C1 segment of cervical spinal cord (tissue), 14 donors: ENCODE data around the gene SEC23B.
A peak's percentile ranks its signal among the peaks of the same experiment; 100 is the strongest.
"Not testable (repeated sequence)": the region's sequence is repeated elsewhere in the genome, so short reads cannot be mapped to it uniquely, and the experiment has no call there.

Experiments used
- DNase-seq, 14 donors: peaks; one replicate each; lab custom pipeline; 2025; lab: John Stamatoyannopoulos, UW

The SEC23B gene

DNA sequence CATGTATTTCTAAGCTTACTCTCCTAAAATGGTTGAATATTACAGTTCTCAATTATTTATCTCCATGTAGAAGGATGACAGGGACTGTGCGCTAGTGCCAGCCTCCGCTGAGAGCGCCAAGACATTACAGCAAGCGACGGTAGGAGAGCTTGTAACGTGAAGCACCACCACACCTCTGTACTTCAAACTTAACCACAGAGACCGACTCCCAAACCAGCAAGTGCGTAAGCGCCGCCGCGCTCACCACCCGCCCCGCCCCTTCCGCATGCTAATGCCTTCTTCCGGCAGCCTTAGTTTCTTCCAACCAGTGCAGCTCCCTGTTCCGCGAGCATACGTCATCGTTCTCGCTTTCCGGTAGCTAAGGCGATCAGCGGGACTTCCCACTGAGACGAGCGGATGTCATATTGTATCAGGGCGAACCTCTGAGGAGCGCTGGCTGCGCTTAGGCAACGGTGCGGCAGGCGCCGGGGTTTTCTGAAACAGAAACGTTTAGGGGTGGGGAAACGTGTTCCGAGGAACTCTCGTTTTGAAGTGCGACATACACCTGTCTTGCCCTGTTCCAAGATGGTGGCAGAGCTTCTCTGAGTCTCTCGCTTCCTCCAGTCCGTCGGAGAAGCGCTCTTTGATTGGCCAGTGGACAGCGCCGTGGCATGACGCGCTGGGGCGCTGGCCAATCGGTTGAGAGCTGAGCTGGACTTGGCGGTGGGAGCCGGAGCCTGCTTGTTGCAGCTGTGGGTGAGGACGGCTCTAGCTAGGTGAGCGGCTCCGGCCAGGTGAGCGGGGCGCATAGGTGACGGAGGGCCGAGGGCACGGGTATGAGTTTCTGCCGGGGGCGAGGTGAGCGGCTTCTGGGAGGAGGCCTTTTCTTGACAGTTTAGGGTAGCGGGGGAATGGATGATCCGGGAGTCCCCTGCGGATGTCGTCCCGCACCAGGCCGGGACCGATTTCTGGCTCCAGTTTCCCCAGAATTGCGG is at the start of gene SEC23B:
SEC23B (plus strand) TSS at position 723 of the 974 bp plus-strand sequence. CDS start 2,896 bp downstream, outside the sequence.
- DNase-seq = peak; percentile 94 to 99 (median 98)

DNA sequence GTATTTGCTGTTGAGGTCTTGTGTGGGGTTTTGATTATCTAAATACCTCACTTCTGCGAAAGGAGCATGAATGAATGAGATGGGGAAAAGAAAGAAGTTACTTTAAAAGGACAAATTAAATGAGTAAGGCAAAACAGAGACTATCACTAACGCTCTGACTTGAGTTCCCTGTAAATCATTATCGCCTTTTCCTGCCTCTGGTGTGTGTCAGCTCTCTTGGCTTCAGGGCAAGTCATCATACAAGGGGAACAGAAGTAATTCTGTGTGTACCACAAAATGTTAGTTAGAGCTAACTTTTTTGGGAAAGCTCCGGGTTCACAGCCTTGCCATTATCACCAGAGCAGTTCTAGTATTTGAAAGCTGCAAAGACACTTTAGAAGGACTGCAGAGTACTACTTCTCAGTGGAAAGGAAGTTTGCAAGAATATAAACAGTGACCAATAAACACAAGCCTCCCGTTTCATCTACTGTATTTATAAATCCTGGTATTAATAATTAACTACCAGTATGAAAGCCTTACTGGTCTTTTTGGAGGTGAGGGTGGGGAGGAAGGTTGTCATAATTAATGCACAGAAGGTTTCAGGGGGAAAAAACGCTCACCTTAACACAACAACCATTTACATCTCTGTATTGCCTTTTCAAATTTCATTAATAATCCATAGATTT is 42.1 kb upstream of the SEC23B start:
- DNase-seq = no peak

DNA sequence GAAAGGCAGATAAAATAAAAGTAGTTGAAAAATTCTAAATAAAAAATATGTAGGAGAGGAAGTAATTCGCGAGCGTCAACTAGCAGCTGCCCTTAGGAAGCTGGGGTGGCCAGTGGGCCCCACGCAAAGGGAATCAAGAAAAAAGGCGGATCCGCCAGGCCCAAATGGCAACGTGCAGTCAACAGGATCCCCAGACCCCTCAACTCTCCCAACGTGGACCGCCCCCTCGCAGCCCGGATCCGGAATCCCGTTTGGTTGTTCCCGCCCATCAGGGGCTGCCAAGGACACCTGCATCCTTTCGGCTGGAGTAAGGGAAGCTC is 41.2 kb upstream of the SEC23B start:
- DNase-seq = no peak

DNA sequence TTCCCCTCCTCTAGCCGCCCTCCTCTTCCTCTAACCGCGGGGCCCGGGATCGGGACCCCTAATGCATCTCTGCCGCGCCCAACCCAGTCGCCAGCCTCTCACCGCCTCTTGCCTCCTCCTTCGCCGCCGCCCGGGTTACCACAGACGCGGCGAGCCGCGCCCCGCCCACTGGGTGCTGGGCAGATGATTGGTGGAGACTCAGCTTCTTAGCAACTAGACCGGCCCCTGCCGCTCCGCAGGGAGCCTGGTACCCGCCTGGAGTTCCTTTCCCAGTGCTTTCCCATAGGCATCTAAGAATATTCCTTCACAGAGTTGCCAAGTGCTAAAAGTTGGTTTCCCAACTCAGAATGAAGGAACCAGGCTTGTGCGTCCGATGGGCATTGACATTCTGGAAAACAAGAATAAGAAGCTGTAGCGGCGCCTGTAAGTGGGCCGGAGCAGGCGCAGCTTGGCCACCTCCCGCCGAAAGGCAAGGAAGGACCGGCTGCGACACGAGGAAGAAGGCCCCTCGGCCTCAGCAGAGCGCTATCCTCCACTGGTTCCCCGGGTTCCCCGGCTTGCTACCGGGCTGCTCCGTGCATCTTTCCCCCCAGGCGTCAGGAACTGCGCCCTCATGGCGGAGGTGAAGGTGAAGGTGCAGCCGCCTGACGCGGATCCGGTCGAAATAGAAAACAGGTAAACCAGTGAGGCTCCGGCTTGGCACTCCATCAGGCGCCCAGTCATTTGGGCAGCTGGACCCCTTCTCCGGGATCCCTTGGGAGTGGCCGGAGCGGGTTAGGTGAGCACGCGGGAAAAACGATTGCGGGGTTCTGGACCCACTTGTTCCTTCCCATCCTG is 40.6 kb upstream of the SEC23B start, which contains the start of the genes DZANK1 and POLR3F:
DZANK1 (minus strand) TSS at position 137 of the 837 bp plus-strand sequence. CDS start 1,672 bp downstream, outside the sequence.
POLR3F (plus strand) TSS at position 497 of the 837 bp plus-strand sequence; CDS start at position 614, 117 bp downstream.
- peak; percentile 63 to 99 (median 96) for DNase-seq

DNA sequence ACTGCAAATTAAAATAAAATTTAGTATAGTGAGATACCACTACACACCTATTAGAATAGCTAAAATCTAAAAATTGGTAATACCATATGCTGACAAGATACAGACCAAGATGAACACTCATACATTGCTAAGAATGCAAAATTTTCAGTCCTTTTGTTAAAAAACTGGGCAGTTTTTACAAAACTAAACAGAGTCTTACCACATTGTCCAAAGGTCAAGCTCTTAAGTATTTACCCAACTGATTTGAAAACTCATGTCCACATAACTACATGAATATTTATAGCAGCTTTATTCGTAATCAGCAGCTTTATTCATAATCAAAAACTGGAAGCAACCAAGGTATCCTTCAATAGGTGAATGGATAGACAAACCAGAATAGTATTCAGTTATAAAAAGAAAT is 30.5 kb upstream of the SEC23B start:
- no peak for DNase-seq

DNA sequence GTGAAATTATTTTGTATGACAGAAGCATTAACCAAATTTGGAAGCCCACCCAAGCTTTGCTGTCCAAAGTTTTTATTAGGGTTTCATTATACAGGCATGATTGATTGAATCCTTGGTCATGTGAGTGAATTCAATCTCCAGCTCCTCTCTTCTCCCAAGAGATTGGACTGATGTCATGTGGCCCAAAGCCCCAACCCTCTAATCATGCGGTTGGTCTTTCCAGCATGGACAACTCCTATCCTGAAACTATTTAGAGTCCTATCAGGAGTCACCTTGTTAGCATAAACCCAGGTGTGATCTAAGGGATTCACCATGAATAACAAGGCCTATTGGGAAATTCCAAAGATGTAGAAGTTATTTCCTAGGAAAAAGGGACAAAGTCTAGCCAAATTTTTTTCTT is 29.9 kb upstream of the SEC23B start:
- no peak for DNase-seq

DNA sequence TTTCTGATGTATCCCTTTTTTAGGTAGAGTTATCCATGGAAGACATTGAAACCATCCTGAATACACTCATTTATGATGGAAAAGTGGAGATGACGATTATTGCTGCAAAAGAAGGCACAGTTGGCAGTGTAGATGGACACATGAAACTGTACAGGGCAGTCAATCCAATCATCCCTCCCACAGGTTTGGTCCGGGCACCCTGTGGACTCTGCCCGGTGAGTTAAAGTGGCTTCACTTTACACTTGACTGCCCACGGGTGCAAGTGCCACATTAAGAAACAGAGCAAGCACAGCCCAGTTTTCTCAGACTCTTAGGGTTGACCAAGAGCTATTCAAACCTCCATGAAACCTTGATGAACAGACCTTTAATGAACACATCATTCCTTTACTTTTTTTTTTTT is 26.1 kb upstream of the SEC23B start:
- no peak for DNase-seq

DNA sequence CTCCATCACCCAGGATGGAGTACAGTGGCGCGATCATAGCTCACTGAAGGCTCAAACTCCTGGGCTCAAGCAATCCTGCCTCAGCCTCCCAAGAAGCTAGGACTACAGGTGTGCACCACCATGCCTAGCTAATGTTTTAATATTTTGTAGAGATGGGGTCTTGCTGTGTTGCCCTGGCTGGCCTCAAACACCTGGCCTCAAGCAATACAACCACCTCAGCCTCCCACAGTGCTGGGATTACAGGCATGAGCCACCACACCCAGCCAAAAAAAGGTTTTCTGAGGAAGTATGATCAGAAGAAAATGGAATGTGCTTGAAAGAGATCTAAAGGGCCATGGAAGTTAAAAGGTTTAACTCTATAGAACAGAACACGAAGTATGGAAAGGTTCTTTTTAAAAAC is 19.4 kb upstream of the SEC23B start:
- no peak for DNase-seq

DNA sequence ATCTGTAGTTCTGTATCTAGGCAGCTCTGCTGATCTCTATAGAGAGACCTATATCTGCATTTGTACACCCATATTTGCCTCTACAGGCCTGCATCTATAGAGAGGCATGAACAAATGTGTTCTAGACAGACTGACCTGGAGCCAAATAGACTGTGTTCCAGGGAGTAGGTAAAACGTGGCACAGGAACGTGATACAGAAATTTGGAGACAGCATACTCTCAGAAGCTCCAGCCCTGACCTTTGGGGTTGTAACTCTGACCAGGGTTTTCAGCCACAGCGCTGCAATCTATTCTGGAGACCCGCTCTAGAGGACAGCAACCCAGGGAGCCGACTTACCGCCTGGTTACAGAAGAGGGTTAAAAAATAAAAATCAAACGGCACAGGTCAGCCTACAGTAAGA is 11.7 kb upstream of the SEC23B start:
- peak in 1 of 14 donors; percentile 5 for DNase-seq

DNA sequence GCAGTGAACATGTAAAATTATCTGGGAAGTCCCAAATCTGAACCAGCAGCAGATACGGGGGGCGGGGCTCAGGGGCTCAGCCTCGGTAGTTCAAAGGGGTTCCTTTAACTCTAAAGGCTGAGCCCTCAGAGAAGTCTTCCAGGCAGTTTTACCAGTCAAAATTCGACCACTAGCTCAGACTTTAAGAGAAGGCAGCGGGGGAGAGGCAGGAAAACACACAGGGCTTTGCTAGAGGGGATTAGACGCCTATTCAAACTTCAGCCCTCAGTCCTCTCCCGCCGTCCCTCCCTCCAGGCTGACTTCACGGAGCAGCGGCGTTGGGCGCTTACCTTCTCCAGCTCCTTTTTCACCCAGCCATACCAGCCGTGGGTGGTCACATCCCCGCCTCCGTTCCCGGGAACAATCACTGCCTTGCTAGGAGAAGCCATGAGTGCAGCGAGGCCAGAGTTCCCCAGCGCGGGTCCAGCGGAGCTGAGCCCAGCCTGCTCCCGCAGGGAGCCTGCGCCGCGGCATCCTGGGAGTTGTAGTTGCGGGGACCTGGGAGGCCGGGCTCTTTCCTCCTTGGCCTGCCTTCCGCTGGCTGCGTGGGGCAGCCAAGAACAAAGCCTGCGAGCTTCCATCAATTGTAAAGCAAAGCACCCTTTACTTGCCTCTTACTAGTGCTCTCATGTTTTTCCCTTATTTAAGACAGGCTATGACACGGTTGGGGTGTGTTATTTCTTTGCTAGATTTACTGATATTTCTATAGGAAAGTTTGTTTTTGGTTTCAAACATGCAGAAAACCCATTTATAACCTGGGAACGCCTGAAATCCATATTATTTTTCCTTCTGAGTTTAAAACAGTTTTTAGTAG is 10.8 kb upstream of the SEC23B start, which contains the start of gene RBBP9:
RBBP9 (minus strand) TSS at position 486 of the 853 bp plus-strand sequence; CDS start at position 428, 58 bp downstream.
- DNase-seq = peak; percentile 40 to 87 (median 74)

DNA sequence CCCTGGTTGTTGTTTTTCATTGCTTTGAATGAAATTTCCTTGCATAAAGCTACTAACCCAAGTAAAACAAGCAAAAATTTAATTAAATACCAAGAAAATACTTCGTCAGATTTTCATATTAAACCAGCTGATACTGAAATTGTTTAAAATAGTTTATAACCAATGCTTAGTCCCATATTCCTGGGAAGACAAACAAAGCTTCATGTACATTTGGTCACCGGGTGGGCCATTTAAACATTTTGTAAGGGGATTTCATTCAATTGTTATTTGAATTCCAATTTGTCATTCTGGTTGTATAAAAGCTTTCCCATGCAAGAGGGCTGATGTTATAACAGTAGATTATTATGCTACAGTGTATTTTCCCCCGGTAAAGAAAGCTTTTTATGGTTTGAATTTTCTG is 10.1 kb upstream of the SEC23B start:
- no peak for DNase-seq

DNA sequence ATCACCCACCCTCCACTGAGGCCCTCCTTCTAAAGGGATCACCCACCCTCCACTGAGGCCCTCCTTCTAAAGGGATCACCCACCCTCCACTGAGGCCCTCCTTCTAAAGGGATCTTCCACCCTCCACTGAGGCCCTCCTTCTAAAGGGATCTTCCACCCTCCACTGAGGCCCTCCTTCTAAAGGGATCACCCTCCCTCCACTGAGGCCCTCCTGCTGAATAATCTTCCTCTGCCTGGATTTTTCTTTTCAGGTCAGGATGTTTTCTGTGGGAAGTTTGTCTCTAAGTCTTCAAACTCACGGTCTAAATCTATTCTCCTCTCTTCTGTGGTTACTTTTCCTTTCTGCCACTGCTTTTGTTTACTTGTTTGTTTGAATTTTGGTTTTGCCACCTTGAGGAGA is 6.1 kb upstream of the SEC23B start:
- DNase-seq = not testable (repeated sequence)

DNA sequence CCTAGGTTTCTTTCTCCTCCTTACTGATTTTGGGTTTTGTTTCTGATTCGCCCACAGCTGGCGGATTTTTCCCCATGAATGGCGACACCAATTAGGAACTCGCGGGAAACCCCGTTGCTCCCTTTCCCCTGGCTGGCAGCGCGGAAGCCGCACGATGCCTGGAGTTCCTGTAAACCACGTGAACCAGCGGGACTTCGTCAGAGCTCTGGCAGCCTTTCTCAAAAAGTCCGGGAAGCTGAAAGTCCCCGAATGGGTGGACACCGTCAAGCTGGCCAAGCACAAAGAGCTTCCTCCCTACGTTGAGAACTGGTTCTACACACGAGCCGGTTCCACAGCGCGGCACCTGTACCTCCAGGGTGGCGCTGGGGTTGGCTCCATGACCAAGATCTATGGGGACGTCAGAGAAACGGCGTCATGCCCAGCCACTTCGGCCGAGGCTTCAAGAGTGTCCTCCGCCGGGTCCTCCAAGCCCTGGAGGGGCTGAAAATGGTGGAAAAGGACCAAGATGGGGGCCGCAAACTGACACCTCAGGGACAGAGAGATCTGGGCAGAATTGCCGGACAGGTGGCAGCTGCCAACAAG is 3.2 kb upstream of the SEC23B start:
- peak in 7 of 14 donors; percentile 4 to 32 (median 5) for DNase-seq

DNA sequence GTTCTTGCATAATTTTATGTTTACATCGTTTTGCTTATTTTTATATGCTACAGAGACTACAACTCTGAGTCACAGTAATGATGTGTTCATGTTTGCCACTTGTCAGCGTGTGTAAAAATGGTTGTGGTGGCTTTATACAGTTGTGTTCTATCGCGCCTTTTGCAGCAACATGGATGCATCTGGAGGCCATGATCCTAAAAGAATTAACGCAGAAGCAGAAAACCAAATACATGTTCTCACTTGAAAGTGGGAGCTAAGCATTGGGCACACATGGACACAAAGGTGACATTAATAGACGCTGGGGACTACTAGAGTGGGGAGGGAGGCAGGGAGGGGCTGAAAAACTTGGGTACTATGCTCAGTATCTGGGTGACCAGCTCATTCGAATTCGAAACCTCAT is 996 bp upstream of the SEC23B start:
- peak in 1 of 14 donors; percentile 24 for DNase-seq

DNA sequence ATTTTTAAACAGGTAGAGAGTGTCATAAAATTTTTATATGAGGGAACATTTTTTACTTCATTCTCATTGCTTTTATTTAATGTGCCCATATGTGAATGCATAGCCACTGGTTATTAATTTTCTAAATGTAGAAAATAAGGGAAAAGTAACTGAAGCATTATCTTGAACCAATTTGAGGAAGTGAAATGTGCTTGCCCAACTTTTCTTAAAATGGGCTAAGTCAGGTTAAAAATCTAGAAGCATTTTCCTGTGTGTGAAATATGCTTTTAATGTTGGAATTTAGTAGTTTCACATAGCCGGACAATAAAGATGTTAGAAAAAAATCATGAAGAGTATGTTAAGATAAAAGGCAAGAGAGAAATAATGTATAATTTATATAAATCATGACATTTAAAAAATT is 3.8 kb downstream of the SEC23B start:
- DNase-seq = no peak

DNA sequence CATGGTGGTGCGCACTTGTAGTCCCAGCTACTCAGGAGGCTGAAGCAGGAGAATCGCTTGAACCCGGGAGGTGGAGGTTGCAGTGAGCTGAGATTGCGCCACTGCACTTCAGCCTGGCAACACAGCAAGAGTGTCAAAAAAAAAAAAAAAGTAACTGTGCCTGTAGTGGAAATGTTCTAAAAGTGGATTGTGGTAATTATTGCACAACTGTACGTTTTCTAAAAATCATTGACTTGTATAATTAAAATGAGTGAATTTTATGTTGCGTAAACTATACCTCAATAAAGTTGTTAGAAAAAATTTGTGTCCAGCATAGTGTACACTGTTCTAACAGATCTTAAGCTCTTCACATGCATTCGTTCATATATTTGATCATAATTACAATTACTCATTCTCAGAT is 5.5 kb downstream of the SEC23B start:
- no peak for DNase-seq

DNA sequence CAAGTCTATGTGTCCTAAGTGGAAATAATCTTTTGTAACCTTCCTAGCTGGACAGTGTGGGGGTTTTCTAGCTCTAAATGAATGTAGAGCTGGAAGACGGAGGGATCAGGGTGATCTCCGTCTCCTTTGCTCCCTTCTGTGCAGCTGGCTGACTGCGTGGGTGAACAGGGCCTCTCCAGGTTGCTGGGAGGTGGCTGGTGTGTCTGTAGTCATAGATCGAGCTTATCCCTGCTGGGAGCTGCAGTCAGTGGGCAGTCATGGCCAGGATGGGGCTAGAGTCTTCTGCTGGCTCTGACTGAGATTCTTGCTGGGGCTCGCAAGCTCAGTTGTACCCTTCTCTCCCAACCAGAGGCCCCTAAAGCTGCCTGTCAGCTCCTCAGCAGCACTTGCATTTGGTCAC is 6.4 kb downstream of the SEC23B start:
- no peak for DNase-seq

DNA sequence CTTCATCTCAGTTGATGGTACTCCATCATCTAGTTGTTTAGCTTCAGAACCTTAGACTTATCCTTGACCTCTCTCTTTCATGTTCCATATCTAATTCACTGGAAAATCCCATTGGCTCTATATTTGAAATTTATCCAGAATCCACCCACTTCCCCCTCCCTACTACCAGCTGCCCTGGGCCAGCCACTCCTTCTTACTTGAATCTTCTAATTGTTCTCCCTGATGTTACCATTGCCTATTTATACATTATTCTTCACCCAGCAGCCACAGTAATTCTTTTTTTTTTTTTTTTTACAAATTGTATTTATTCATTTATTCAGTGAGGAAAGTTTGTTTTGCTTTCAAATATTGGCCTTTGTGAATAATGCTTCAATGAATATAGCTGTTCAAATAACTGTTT is 8.2 kb downstream of the SEC23B start:
- no peak for DNase-seq

DNA sequence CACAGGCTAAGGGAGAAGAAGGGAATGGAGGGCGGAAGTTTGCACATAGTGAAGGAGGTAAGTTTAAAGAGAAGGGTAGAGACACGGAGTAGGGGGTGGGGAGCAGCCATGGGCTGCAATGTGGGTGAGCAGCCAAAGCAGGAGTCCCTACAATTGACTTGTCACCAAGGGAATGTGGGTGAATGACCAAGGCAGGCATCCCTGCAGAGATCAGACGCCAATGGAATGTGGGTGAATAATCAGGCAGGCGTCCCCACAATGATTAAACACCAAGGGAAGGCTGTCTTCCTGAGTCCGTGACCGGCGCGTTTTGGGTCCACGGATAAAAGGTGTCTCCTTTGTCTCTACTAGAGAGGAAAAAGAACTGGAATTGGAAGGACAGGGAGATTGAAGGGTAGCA is 14.3 kb downstream of the SEC23B start:
- not testable (repeated sequence) for DNase-seq

DNA sequence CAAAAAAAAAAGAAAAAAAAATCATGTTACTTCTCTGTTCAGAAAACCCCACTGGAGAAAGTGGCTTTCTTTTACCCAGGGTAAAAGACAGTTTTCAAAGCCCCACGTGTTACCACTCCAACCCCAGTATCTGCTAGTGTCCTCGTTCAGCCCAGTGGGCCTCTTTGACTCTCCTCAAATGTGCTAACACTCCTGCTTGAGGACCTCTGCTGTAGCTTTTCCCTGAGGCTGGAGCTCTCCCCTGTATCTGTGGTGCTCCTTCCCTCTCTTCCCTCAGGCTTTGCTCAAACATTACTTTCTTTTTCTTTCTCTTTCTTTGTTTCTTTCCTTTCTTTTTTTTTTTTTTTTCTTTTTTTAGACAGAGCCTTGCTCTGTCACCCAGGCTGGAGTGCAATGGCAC is 15.3 kb downstream of the SEC23B start:
- DNase-seq = no peak
